Naive thymus-derived CD4-positive, alpha-beta T cell (primary cell): ENCODE results near the gene MGLL. TPM values are rescaled to one million over a fixed set of nuclear protein-coding genes. Genes with fewer than 3 reads are reported as not detected.

Experiments used
- ATAC-seq: fragments of 150-1000 bp; cut with Tn5 transposase; 2 replicates; pipeline ENCODE4 v1.10.0; 2021; ENCODE audit warnings: mild to moderate bottlenecking, moderate library complexity
- CTCF ChIA-PET: fragments of 350-600 bp; sonication (Branson Sonifier 250); formaldehyde crosslinking; loops from one replicate; lab custom pipeline; 2021; ENCODE audit warnings: antibody characterized with exemption; lab: Charles Lee
- POLR2A ChIA-PET: fragments of 350-600 bp; sonication (Branson Sonifier 250); formaldehyde crosslinking; loops from one replicate; lab custom pipeline; 2021; ENCODE audit warnings: antibody characterized with exemption, inconsistent platforms; lab: Charles Lee
- DNase-seq, 9 donors: peaks; one replicate each; pipeline versions ENCODE4 v3.0.0 to v3.0.0-alpha.2; 2020 to 2022; ENCODE audit warnings: mixed read lengths in 1 of 9
- H3K27ac ChIP-seq: one replicate; pipeline ENCODE4 v1.7.0; 2013; ENCODE audit warnings: mild to moderate bottlenecking, low read depth, low read length, moderate library complexity
- H3K27me3 ChIP-seq, 2 donors: one replicate each; pipeline ENCODE4 v1.7.0; 2013; ENCODE audit warnings: low read length in 2 of 2, mild to moderate bottlenecking in 2 of 2, moderate library complexity in 2 of 2; ENCODE audit not compliant: control insufficient read depth in 2 of 2, insufficient read depth in 2 of 2
- H3K36me3 ChIP-seq, 3 experiments: 1 replicate in 2 of 3; 2 replicates in 1 of 3; pipeline ENCODE4 v1.7.0; 2013; ENCODE audit warnings: low read length in 3 of 3, mild to moderate bottlenecking in 3 of 3, moderate library complexity in 1 of 3; ENCODE audit not compliant: insufficient read depth in 3 of 3, control insufficient read depth in 2 of 3
- H3K4me1 ChIP-seq, 2 donors: one replicate each; pipeline ENCODE4 v1.7.0; 2013; ENCODE audit warnings: low read length in 2 of 2, mild to moderate bottlenecking in 2 of 2, moderate library complexity in 1 of 2; ENCODE audit not compliant: control insufficient read depth in 2 of 2, insufficient read depth in 2 of 2
- H3K4me3 ChIP-seq: 2 replicates; pipeline ENCODE4 v1.7.0; 2013; ENCODE audit warnings: mild to moderate bottlenecking, low read length
- H3K9me3 ChIP-seq, 3 experiments: 1 replicate in 2 of 3; 2 replicates in 1 of 3; pipeline ENCODE4 v1.7.0; 2013; ENCODE audit warnings: low read length in 3 of 3; ENCODE audit not compliant: control insufficient read depth in 2 of 3
- H3K27ac Mint-ChIP-seq, 9 donors: one replicate each; pipeline ENCODE4 v1.8.0; 2020 to 2022; ENCODE audit warnings: mixed read lengths in 9 of 9, mild to moderate bottlenecking in 8 of 9, moderate library complexity in 5 of 9, inconsistent platforms in 2 of 9
- H3K27me3 Mint-ChIP-seq, 5 donors: one replicate each; pipeline ENCODE4 v1.8.0; 2021 to 2022; ENCODE audit warnings: mixed read lengths in 5 of 5, mild to moderate bottlenecking in 1 of 5
- H3K36me3 Mint-ChIP-seq, 5 donors: one replicate each; pipeline ENCODE4 v1.8.0; 2020 to 2022; ENCODE audit warnings: mixed read lengths in 5 of 5, mild to moderate bottlenecking in 3 of 5, inconsistent platforms in 1 of 5
- H3K4me1 Mint-ChIP-seq, 7 donors: one replicate each; pipeline ENCODE4 v1.8.0; 2020 to 2022; ENCODE audit warnings: mixed read lengths in 7 of 7, mild to moderate bottlenecking in 3 of 7, inconsistent platforms in 1 of 7
- H3K4me3 Mint-ChIP-seq, 10 donors: one replicate each; pipeline ENCODE4 v1.8.0; 2020 to 2022; ENCODE audit warnings: mild to moderate bottlenecking in 10 of 10, mixed read lengths in 10 of 10, moderate library complexity in 6 of 10, inconsistent platforms in 2 of 10
- H3K9me3 Mint-ChIP-seq, 11 donors: one replicate each; pipeline ENCODE4 v1.8.0; 2020 to 2022; ENCODE audit warnings: mixed read lengths in 11 of 11, mild to moderate bottlenecking in 4 of 11, inconsistent platforms in 1 of 11, moderate library complexity in 1 of 11
- intact Hi-C, 2 donors: fragments of 100-400 bp; cut with micrococcal nuclease; formaldehyde crosslinking; loops; one replicate each; pipeline ENCODE4 v1.15.1; 2023
- polyA plus RNA-seq, 2 donors: library from polyadenylated mRNA; unstranded; fragments of 300-500 nt; fragmentation: Illumina TruSeq; gene quantifications; one replicate each; pipeline ENCODE4 v1.2.3, GENCODE V29; 2021
- total RNA-seq, 6 experiments: library from RNA in 5 of 6; stranded (reverse) in 5 of 6; gene quantifications; 1 replicate in 5 of 6; 2 replicates in 1 of 6; pipeline ENCODE4 v1.2.3 and lab custom pipeline; 2021 to 2026

MGLL gene
- total and polyA plus RNA-seq, 7 experiments from 2014 or later = 1.0 to 6.0 (median 2.1) TPM; not detected in 2

GRCh38 chr3:127858937-127859336 lies 36.6 kb upstream of the MGLL start:
- Histone ChIP-seq H3K36me3 (no peaks in the 10 kb centered on the region), H3K27me3 (no peaks in the 10 kb centered on the region), H3K9me3 (no peaks in the 10 kb centered on the region), H3K4me3 (no peak overlapping the region), H3K27ac (no peak overlapping the region), H3K4me1 (no peaks in the 10 kb centered on the region)
- Mint-ChIP-seq H3K27ac (no peak overlapping the region), H3K4me1 (peaks cover 0 to 5% (median 3%) of the 10 kb centered on the region in 7 donors), H3K9me3 (no peaks in the 10 kb centered on the region), H3K27me3 (peaks cover 0 to 2% (median 0%) of the 10 kb centered on the region in 5 donors), H3K36me3 (no peaks in the 10 kb centered on the region), H3K4me3 (no peak overlapping the region)
- ChIA-PET POLR2A (no interaction called here), CTCF (no interaction called here)
- intact Hi-C loops = no loop called here
- DNase-seq = no peak
- ATAC-seq = no peak

- POLR2A ChIA-PET = no interaction called here
- Histone ChIP-seq H3K9me3 (no peaks in the 10 kb centered on the region), H3K4me1 (no peaks in the 10 kb centered on the region), H3K27me3 (no peaks in the 10 kb centered on the region), H3K36me3 (no peaks in the 10 kb centered on the region), H3K4me3 (no peak overlapping the region), H3K27ac (no peak overlapping the region)
- no peak overlapping the region for H3K27ac Mint-ChIP-seq
- no peak overlapping the region for H3K4me3 Mint-ChIP-seq
- H3K36me3 Mint-ChIP-seq = no peaks in the 10 kb centered on the region
- peaks cover 0 to 5% (median 3%) of the 10 kb centered on the region in 7 donors for H3K4me1 Mint-ChIP-seq
- DNase-seq (no peak), ATAC-seq (no peak)
- peaks cover 0 to 2% (median 0%) of the 10 kb centered on the region in 5 donors for H3K27me3 Mint-ChIP-seq
- intact Hi-C loops = no loop called here
- CTCF ChIA-PET = no interaction called here
- no peaks in the 10 kb centered on the region for H3K9me3 Mint-ChIP-seq
Measured at GRCh38 chr3:127858521-127858920, 36.2 kb upstream of the MGLL start.

GRCh38 chr3:127857333-127857732 lies 35.0 kb upstream of the MGLL start:
- no peaks in the 10 kb centered on the region for H3K36me3 Mint-ChIP-seq
- H3K4me1 Mint-ChIP-seq = peaks cover 0 to 5% (median 3%) of the 10 kb centered on the region in 7 donors
- Histone ChIP-seq H3K27ac (no peak overlapping the region), H3K27me3 (no peaks in the 10 kb centered on the region), H3K4me3 (no peak overlapping the region), H3K36me3 (no peaks in the 10 kb centered on the region), H3K4me1 (no peaks in the 10 kb centered on the region), H3K9me3 (no peaks in the 10 kb centered on the region)
- ChIA-PET POLR2A (no interaction called here), CTCF (no interaction called here)
- intact Hi-C loops = no loop called here
- H3K9me3 Mint-ChIP-seq = no peaks in the 10 kb centered on the region
- H3K27me3 Mint-ChIP-seq = peaks cover 0 to 2% (median 0%) of the 10 kb centered on the region in 5 donors
- H3K27ac Mint-ChIP-seq = no peak overlapping the region
- DNase-seq (no peak), ATAC-seq (no peak)
- H3K4me3 Mint-ChIP-seq = no peak overlapping the region

- ChIA-PET CTCF (no interaction called here), POLR2A (no interaction called here)
- Mint-ChIP-seq H3K27ac (peak overlapping the region in 1 of 9 donors; percentile 10), H3K27me3 (peaks cover 0 to 2% (median 0%) of the 10 kb centered on the region in 5 donors), H3K36me3 (no peaks in the 10 kb centered on the region), H3K9me3 (no peaks in the 10 kb centered on the region), H3K4me3 (no peak overlapping the region), H3K4me1 (peaks cover 0 to 5% (median 3%) of the 10 kb centered on the region in 7 donors)
- intact Hi-C loops = no loop called here
- Histone ChIP-seq H3K27ac (no peak overlapping the region), H3K36me3 (no peaks in the 10 kb centered on the region), H3K9me3 (no peaks in the 10 kb centered on the region), H3K27me3 (no peaks in the 10 kb centered on the region), H3K4me1 (no peaks in the 10 kb centered on the region), H3K4me3 (no peak overlapping the region)
- no peak for DNase-seq
- no peak for ATAC-seq
Measured at GRCh38 chr3:127856801-127857200, 34.5 kb upstream of the MGLL start.

GRCh38 chr3:127855246-127855645 lies 32.9 kb upstream of the MGLL start:
- Histone ChIP-seq H3K9me3 (no peaks in the 10 kb centered on the region), H3K27ac (no peak overlapping the region), H3K36me3 (no peaks in the 10 kb centered on the region), H3K27me3 (no peaks in the 10 kb centered on the region), H3K4me3 (no peak overlapping the region), H3K4me1 (no peaks in the 10 kb centered on the region)
- Mint-ChIP-seq H3K36me3 (no peaks in the 10 kb centered on the region), H3K4me1 (peaks cover 0 to 5% (median 3%) of the 10 kb centered on the region in 7 donors), H3K9me3 (no peaks in the 10 kb centered on the region), H3K27ac (no peak overlapping the region), H3K27me3 (no peaks in the 10 kb centered on the region), H3K4me3 (no peak overlapping the region)
- ChIA-PET CTCF (no interaction called here), POLR2A (no interaction called here)
- DNase-seq = no peak
- ATAC-seq = no peak
- intact Hi-C loops = no loop called here

- no peaks in the 10 kb centered on the region for H3K9me3 ChIP-seq
- H3K4me3 Mint-ChIP-seq = no peak overlapping the region
- peaks cover 0 to 5% (median 3%) of the 10 kb centered on the region in 7 donors for H3K4me1 Mint-ChIP-seq
- POLR2A ChIA-PET = no interaction called here
- H3K27me3 Mint-ChIP-seq = peaks cover 1 to 2% (median 2%) of the 10 kb centered on the region in 5 donors
- CTCF ChIA-PET = no interaction called here
- H3K4me1 ChIP-seq = no peaks in the 10 kb centered on the region
- no peaks in the 10 kb centered on the region for H3K9me3 Mint-ChIP-seq
- no peak overlapping the region for H3K4me3 ChIP-seq
- H3K27me3 ChIP-seq = no peaks in the 10 kb centered on the region
- no peaks in the 10 kb centered on the region for H3K36me3 Mint-ChIP-seq
- DNase-seq = no peak
- no peaks in the 10 kb centered on the region for H3K36me3 ChIP-seq
- H3K27ac Mint-ChIP-seq = no peak overlapping the region
- ATAC-seq = no peak
- H3K27ac ChIP-seq = no peak overlapping the region
- intact Hi-C loops = no loop called here
Measured at GRCh38 chr3:127853681-127854080, 31.4 kb upstream of the MGLL start.

- Histone ChIP-seq H3K36me3 (no peaks in the 10 kb centered on the region), H3K4me1 (no peaks in the 10 kb centered on the region), H3K9me3 (no peaks in the 10 kb centered on the region), H3K27me3 (no peaks in the 10 kb centered on the region), H3K4me3 (no peak overlapping the region), H3K27ac (no peak overlapping the region)
- no peak overlapping the region for H3K4me3 Mint-ChIP-seq
- DNase-seq (no peak), ATAC-seq (no peak)
- intact Hi-C loops = no loop called here
- ChIA-PET POLR2A (no interaction called here), CTCF (no interaction called here)
- H3K4me1 Mint-ChIP-seq = peaks cover 0 to 5% (median 4%) of the 10 kb centered on the region in 7 donors
- no peaks in the 10 kb centered on the region for H3K36me3 Mint-ChIP-seq
- no peak overlapping the region for H3K27ac Mint-ChIP-seq
- peaks cover 5 to 13% (median 11%) of the 10 kb centered on the region in 5 donors for H3K27me3 Mint-ChIP-seq
- H3K9me3 Mint-ChIP-seq = no peaks in the 10 kb centered on the region
Measured at GRCh38 chr3:127851899-127852298, 29.6 kb upstream of the MGLL start.
